Measurements from ENCODE around the gene MARCHF4.
"Not testable (repeated sequence)": the region's sequence is repeated elsewhere in the genome, so short reads cannot be mapped to it uniquely, and the experiment has no call there.

MARCHF4 gene

GRCh38 chr2:216392018-216392562 is 19.8 kb upstream of the MARCHF4 start:
- DNase-seq (ENCODE audit: insufficient read length, low spot score) (no peak), FAIRE-seq (no peak)

- FAIRE-seq (no peak), DNase-seq (ENCODE audit: insufficient read length, low spot score) (no peak)
Observed at GRCh38 chr2:216391401-216391800, 19.1 kb upstream of the MARCHF4 start.

- no peak for DNase-seq (ENCODE audit: insufficient read length, low spot score)
- no peak for FAIRE-seq
Observed at GRCh38 chr2:216389570-216389969, 17.3 kb upstream of the MARCHF4 start.

GRCh38 chr2:216388046-216388884 is 16.0 kb upstream of the MARCHF4 start:
- no peak for FAIRE-seq
- no peak for DNase-seq (ENCODE audit: insufficient read length, low spot score)

- no peak for FAIRE-seq
Observed at GRCh38 chr2:216387262-216387661, 15.0 kb upstream of the MARCHF4 start.

GRCh38 chr2:216385478-216385877 is 13.2 kb upstream of the MARCHF4 start:
- DNase-seq (ENCODE audit: insufficient read length, low spot score) (no peak), FAIRE-seq (no peak)

More at GRCh38 chr2:216387262-216387661, 15.0 kb upstream of the MARCHF4 start:
- no peak for DNase-seq (ENCODE audit: insufficient read length, low spot score)

GRCh38 chr2:216384409-216384808 is 12.1 kb upstream of the MARCHF4 start:
- FAIRE-seq; DNase-seq (ENCODE audit: insufficient read length, low spot score): not testable (repeated sequence)

GRCh38 chr2:216379977-216380376 is 7.7 kb upstream of the MARCHF4 start:
- DNase-seq (ENCODE audit: insufficient read length, low spot score) = no peak

GRCh38 chr2:216375286-216375685 is 3.0 kb upstream of the MARCHF4 start:
- FAIRE-seq (no peak), DNase-seq (ENCODE audit: insufficient read length, low spot score) (no peak)

More at GRCh38 chr2:216379977-216380376, 7.7 kb upstream of the MARCHF4 start:
- no peak for FAIRE-seq

GRCh38 chr2:216373896-216374295 is 1.6 kb upstream of the MARCHF4 start:
- no peak for FAIRE-seq
- no peak for DNase-seq (ENCODE audit: insufficient read length, low spot score)

- FAIRE-seq (no peak), DNase-seq (ENCODE audit: insufficient read length, low spot score) (no peak)
Observed at GRCh38 chr2:216372761-216373291, 543 bp upstream of the MARCHF4 start.

- DNase-seq (ENCODE audit: insufficient read length, low spot score) = no peak
Observed at GRCh38 chr2:216370961-216371712, 1.1 kb downstream of the MARCHF4 start.

GRCh38 chr2:216369821-216370220 is 2.5 kb downstream of the MARCHF4 start:
- FAIRE-seq (no peak), DNase-seq (ENCODE audit: insufficient read length, low spot score) (no peak)

More at GRCh38 chr2:216370961-216371712, 1.1 kb downstream of the MARCHF4 start:
- FAIRE-seq = no peak

- FAIRE-seq = no peak
Observed at GRCh38 chr2:216366777-216367471, 5.4 kb downstream of the MARCHF4 start.

GRCh38 chr2:216365518-216365917 is 6.8 kb downstream of the MARCHF4 start:
- FAIRE-seq (no peak), DNase-seq (ENCODE audit: insufficient read length, low spot score) (no peak)

More at GRCh38 chr2:216366777-216367471, 5.4 kb downstream of the MARCHF4 start:
- DNase-seq (ENCODE audit: insufficient read length, low spot score) = no peak

GRCh38 chr2:216363221-216363620 is 9.1 kb downstream of the MARCHF4 start:
- DNase-seq (ENCODE audit: insufficient read length, low spot score) = no peak
- FAIRE-seq = no peak

- DNase-seq (ENCODE audit: insufficient read length, low spot score) (no peak), FAIRE-seq (no peak)
Observed at GRCh38 chr2:216362730-216363129, 9.6 kb downstream of the MARCHF4 start.

GRCh38 chr2:216355711-216356110 is 16.6 kb downstream of the MARCHF4 start:
- DNase-seq (ENCODE audit: insufficient read length, low spot score) = no peak
- no peak for FAIRE-seq

GRCh38 chr2:216354306-216354705 is 18.0 kb downstream of the MARCHF4 start:
- FAIRE-seq = no peak
- DNase-seq (ENCODE audit: insufficient read length, low spot score) = no peak

- FAIRE-seq = no peak
Observed at GRCh38 chr2:216352653-216353270, 19.5 kb downstream of the MARCHF4 start.

More at GRCh38 chr2:216352653-216353270, 19.5 kb downstream of the MARCHF4 start:
- no peak for DNase-seq (ENCODE audit: insufficient read length, low spot score)

Data from GM19239 (cell line).